GM10847 (cell line): ENCODE measurements around the gene UBE2J1.

Source experiments
- POLR2A ChIP-seq: IDR thresholded peaks from 2 replicates; pipeline ENCODE4 v1.6.1; 2011; ENCODE audit not compliant: insufficient read length; ENCODE audit errors: extremely low read depth

Gene UBE2J1

DNA sequence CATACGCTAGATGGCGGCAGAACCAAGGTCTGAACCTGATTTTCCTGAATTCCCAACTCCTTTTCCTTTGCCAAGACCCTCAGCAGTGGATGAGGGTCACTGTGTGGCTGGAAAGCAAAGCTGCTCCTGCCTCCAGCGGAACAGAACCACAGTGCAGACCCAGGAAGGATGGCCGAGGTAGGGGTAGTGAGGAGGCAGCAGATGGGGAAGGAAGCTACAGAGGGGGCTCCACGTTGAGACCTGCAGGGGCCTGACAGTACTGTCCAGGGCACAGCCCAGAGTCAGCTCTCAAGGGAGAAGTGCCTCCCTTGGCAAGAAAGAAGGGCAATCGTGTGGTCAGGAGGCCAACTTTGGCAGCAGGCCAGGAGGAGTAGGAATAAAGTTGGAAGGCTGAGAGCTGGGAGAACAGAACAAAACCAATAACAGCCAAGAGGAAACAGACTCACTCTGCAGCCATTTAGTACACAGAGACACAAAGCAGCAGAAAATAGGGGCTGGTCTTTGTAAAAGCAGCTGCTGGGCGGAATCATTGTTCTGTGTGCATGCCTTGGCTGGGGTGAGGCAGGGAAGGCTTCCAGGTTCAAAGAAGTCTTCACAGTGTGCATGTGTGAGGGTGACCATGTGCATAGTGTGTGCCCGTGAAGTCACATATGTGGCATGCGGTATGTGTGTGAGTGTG is 40.5 kb downstream of the UBE2J1 start:
- TF ChIP-seq POLR2A = no peak

DNA sequence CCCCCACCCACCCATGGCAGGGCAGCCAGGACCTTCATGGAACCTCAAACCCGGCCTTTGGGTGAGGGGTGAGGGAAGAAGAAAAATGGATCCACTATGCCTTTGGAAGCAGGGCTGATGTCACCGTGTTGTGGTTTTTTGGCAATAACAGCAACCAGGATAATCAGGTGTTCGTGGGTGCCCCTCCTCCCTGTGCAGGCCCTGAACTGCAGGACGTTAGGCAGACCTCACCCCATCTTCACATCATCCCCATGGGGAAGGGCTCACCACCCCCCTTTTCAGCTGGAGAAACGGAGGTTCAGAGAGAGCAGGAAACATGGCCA is 41.0 kb downstream of the UBE2J1 start:
- no peak for TF ChIP-seq POLR2A

DNA sequence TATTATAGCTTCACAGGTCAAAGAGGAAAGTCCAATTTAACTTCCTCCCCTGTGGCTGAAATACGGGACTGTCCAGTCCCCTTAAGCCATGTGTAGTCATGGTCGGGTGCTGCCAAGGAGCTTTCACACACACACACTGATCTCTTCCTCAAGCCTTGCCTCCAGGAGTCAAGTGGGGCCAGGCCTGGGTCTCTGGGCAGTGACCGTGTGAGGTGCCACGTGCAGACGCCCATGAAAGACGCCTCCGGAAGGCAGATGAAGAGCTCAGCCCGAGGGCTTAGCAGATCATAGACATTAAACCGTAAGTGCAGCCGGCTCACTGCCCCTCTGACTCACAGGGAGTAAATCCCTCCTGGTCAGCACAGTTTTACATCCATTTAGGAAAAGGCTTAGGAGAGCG is 41.6 kb downstream of the UBE2J1 start:
- TF ChIP-seq POLR2A = no peak

DNA sequence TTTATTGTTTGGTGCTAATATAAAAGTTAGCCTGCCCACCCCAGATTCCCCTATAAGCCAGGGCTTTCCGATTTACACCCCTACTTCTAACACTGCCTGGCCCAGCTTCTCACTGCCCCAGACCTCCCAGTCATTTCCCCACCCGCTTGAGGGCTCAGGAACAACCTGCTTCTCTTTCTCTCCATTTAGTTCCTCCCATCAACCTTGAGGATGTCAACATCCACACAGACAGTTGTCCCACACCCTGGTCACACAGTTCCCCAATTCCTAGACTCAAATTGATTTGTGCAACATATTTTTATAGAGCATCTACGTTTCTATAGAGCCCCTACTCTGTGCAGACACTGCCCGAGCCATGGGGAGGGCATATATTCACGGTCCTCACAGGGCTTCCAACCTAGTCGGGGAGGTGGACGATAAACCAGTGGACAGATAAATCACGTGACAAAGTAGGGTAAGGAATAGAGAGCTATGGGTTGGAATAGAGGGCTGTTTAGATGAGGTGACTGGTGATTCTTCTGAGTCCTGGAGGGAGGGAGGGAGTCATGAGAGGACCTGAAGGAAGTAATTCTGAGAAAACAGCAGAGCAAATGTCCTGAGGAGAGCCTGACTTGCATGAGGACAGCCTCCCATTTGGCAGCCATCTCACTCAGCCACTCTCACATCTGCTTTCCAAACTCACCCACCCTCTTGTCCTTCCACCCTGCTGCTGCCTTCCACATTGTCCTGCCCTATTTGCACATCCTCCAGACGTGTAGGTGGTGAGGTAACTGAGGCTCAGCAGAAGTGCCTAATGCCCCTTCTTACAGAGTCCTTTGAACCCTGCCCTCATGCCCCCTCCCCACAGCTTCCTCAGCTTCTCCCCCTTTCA is 43.8 kb downstream of the UBE2J1 start:
- TF ChIP-seq POLR2A = no peak

DNA sequence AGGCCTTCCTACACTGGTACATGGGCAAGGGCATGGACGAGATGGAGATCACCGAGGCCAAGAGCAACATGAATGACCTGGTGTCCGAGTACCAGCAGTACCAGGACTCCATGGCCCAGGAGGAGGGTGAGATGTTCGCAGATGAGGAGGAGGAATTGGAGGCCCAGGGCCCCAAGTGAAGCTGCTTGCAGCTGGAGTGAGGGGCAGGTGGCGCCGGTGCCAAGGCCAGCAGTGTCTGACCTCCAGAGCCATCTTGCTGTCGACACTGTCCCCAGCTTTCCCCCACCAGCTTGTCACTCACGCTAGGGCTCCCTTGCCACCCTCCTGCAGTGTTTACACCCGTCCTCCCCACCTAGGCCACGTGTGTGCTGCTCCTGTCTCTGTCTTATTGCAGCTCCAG is 49.6 kb downstream of the UBE2J1 start:
- TF ChIP-seq POLR2A = no peak

DNA sequence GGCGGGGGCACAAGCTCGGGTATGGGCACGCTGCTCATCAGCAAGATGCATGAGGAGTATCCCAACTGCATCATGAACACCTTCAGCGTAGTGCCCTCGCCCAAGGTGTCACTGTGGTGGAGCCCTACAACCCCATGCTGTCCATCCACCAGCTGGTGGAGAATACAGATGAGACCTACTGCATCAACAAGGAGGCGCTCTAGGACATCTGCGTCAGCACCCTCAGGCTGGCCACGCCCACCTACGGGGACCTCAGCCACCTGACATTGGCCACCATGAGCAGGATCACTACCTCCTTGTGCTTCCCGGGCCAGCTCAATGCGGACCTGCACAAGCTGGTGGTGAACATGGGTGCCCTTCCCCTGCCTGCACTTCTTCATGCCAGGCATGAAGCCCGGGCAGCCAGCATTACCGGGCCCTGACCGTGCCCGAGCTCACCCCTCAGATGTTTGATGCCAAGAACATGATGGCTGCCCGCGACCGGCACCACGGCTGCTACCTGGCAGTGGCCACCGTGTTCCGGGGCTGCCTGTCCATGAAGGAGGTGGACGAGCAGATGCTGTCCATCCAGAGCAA is 50.2 kb downstream of the UBE2J1 start:
- TF ChIP-seq POLR2A = no peak

DNA sequence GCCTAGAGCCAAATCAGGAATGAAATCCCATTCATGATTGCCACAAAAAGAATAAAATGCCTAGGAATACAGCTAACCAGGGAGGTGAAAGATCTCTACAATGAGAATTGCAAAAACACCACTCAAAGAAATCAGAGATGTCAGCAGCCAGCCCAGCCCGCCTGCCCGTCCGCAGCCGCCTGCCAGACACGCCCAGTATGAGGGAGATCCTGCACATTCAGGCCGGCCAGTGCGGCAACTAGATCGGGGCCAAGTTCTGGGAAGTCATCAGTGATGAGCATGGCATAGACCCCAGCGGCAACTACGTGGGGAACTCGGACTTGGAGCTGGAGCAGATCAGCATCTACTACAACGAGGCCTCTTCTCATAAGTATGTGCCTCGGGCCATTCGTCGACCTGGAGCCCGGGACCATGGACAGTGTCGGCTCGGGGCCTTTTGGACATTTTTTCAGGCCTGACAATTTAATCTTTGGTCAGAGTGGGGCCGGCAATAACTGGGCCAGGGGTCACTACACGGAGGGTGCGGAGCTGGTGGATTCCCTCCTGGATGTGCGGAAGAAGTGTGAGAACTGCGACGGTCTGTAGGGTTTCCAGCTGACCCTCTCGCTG is 50.8 kb downstream of the UBE2J1 start:
- TF ChIP-seq POLR2A = no peak

DNA sequence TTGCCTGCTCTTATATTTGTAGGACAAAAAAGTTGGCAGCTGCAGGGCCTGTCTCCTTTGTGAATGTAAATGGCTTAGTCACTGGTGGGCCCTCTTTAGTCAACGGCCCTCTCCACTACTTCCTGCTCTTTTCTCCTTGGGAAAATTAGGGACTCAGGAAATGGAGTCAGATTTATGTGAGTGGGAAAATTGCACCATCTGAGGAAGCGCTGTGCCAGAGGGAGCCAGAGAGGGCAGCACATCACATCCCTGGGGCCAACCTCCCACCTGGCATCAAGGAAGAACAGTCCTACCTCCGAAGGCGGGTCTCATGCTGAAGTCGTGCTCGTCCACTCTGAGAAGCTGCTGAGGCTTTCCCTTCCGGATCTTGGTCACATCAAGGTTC is 53.1 kb downstream of the UBE2J1 start:
- no peak for TF ChIP-seq POLR2A

DNA sequence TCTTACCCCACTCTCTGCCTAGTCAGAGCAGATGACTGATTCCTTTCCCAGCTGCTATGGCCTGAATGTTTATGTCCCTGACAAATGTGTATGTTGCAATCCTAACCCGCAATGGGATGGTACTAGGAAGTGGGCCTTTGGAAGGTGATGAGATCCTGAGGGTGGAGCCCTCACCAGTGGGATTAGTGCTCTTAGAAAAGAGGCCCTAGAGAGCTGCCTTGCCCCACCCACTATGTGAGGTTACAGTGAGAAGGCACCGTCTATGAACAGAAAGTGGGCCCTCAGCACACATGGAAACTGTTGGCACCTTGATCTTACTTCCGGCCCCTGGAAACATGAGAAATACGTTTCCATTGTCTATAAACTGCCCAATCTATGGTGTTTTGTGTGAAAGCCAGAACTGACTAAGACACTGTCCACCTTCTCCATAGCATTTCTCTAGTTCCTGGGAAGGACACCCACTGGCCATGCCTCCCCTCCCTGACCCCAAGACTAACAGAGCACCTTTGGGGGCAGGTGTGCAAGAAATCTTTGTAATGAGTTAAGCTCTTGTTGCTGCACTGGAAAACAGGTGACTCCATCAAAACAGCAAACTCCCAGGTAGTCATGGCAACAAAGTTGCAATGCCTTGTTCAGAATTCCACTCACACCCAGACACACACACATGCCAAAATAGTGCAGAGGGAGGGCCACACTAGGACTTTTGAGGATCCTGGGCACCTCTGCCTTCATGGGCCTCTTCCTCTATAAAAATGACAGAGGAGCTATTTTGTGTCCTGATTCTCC is 53.6 kb downstream of the UBE2J1 start:
- TF ChIP-seq POLR2A = no peak

DNA sequence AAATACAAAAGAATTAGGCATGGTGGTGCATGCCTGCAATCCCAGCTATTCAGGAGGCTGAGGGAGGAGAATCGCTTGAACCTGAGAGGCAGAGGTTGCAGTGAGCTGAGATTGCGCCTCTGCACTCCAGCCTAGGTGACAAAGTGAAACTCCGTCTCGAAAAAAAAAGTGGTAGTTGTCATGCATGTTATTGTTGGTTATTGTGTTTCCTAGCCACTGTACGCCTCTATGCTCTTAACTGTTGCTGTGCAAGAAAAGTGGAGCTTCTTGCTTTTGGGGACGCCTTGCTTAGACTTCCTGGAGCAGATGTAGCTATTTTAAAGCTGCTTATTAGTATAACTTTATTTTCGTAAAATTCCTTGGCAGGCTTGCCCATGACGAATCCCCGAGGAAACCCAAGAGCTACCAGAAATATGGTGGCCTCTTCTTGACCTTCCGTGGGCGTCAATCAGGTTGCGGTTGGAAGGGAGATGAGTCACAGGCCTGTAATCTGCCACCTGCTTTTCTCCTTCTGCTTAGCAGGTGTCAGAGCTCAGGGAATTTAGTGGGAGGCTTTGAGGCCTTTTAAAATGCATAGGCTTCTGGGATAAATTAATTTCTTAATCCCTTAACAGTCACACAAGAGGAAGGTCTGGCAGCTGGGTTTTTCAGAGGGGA is 54.7 kb downstream of the UBE2J1 start:
- no peak for TF ChIP-seq POLR2A

DNA sequence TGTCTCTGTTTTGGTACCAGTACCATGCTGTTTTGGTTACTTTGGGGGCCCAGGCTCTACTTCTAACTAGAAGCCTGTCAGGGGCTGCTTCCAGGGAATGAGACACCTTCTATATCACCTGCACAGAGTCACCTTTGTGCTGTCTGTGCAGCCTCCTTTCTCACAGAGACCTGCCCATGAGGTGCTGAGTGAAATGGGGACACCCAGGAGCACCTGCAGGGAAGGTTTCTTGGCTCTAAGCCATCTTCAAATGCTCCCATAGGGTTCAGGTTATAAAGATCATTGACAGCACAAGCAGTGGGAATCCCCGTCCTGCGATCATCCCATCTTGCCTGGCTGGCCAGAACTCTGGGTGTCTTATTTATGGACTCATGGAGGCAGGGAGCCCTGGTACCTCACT is 56.5 kb downstream of the UBE2J1 start:
- TF ChIP-seq POLR2A = no peak

DNA sequence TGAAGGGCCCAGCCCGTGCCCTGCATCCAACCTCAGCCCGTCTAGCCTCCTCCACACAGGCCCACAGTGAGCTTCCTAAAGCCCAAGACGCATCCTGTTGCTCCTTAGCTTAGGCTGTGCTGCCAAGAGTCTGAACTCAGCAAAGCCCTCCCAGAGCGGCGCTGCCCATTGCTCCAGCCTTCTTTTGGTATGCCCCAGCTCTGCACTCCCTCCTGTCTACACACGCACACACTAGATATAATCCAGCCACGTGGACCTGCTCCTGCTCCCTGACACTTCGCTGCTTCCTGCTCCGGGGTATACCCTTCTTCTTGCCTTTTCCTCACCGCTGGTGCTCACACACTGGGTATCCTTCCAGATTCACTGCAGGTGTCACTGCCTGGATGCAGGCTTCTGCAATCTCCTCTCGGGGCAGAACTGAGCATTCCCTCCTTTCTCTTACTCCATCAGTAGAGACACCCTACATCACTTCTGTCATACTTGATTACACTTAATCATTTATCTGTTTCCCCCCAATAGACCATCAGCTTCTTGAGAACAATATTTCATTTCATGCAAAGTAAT is 61.2 kb downstream of the UBE2J1 start:
- no peak for TF ChIP-seq POLR2A

DNA sequence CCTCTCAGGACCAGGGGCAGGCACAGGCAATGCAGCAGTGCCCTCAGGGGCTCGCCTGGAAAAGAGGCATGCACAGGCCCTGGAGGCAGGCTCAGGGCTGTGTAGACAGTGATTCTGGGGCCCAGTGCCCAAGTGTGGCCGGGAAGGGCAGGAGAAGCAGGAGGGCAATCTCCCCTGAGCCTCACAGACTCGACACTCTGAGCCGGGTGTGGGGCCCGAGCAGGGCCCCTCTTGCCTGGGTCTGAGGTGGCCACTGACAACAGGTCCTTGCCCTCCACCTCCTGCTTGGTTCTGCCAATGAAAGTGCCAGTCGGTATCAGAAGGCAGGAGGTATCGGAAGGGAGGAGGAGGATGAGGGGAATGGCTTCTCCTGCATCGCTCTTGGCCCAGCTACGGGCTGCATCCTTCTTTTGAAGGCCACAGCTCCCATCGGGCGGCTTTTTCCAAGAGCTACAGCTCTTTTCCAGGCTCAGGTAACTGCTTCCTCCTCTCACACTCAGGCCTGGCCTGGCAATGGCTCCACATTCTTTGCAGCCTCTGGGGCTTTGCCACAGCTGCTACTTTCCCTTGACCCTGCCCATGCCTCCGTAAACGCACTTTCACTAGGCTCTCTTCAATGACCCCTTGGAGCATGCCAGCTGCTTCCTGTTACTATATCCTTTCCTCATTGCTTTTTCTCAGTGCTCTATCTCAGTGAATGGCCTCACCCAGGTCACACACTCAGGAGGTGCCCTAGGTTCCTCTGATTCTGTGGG is 61.9 kb downstream of the UBE2J1 start:
- no peak for TF ChIP-seq POLR2A

DNA sequence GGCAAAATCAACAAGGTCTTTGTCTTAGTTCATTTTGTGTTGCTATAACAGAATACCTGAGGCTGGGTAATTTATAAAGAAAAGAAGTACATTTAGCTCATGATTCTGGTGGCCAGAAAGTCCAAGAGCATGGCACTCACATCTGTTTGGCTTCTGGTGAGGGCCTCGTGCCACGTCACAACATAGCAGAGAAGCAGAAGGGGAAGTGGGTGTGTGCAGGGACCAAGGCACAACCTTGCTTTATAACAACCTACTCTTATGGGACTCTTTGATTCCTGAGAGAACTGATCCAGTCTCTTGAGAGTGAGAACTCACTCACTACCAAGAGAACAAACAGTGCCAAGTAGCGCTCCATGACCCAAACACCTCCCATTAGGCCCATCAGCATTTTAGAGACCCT is 62.8 kb downstream of the UBE2J1 start:
- TF ChIP-seq POLR2A = no peak
